DMS53 treated with DMSO at 0.1 percent for 48 hours (cell line): ENCODE data around the gene SLC6A5.

Experiments
- DNase-seq: peaks from one replicate; lab custom pipeline; 2025; ENCODE audit not compliant: unreplicated experiment; lab: John Stamatoyannopoulos, UW

The SLC6A5 gene

DNA sequence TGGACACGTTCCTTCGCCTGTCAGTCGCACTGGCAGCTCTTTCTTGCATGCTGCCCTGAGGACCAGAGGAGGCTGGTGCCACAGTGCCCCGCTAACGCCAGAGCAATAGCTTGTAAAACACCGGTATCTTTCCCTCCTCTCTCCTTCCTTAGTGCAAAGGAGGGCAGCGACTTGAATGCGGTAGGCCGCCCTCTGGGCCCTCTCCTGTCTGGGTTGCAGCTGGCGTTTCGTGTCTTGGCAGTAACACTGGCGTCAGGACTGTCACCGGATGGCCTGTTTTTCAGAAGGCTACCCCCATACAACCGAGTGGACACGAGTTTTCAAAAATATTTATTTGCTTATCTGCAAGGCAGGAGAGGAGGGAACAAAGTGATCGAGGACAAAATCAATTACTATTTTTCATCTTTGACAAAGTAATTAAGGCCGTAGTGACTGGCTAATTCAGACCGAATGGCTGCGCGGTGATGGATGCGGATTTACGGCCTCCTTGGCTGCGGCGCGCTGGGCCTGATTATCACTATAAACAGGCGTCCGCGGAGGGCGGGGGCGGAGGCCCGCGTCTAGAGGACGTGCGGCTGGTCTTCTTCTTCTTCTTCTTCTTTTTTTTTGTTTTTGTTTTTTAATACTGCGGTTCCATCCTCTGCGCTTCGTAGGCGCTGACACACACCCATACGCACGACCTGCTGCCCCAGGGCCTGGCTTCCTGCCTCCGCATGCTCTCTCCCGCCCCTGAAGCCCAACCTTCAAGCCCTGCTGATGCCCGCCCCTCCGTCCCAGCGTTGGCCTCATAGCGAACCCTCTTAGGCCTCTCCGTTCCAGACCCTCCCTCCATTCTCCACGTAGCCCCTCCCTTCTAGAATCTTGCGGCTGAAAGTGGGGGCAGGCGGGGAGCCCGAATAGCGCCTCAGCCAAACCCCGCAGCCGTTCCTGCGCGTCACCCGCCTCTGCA lies 2.9 kb upstream of the SLC6A5 start:
- no peak for DNase-seq

DNA sequence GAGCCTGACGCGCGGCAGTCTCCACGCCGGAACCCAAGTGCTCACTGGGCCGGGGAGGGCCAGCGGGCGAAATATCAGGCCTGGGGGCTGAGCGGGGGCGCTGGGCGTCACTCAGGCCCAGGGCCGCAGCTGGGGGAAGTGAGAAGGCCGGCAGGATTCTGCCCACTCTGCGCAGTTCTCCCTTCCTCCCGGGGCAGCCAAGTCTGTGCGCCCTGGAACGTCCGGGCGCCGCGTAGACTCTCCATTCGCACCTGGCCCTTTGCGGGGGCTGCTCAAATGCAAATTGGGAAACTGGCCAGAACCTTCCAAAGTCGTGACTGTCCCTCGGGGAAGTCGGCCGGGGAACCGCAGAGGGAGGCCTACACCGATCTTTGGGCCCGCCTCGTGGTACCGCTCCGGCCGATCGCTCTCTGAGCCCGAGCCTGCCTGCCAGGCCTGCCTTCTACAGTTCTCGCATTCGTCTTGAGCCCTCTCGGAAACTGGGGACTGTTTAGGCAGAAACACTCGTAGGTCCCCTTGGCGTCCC lies 2.2 kb upstream of the SLC6A5 start:
- no peak for DNase-seq

DNA sequence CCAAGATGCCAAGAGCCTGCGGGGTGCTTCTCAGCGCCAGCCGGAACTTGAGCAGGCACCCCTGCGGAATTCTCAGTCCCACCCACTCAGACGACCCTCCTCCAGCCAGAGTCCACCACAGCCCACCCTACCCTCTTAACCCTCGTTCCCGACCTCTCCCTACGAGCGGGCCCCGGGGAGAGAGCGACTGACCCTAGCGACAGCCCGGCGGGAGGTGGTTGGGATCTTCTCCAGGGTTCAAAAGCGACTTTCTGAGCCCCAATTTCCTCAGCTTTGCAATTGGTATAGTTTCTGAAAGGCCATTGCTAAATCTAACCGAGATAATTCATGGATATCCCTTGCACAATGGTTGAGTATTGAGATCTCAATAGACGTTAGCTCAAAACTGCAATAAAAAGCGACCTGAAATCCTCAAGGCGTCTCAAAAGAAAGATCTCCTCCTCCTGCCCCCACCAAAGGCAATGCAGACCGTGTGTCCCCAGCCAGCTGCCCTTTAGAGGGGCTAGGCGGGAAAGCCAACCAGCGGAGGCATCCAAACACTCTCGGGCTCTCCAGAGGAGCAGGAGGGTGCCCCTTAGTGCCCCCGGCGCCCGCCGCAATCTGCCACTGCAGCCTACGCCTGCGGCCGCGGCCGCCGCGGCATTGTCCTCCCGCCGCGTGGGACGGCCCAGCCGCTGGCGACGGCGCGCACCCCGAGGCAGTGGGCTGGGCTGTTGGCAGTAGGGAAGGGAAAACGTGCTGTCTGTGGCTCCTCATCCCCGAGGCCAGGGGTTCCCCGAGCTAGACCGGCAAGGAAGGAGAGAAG lies 1.5 kb upstream of the SLC6A5 start:
- no peak for DNase-seq

GRCh38 chr11:20598492-20598891 lies 916 bp upstream of the SLC6A5 start:
- no peak for DNase-seq

DNA sequence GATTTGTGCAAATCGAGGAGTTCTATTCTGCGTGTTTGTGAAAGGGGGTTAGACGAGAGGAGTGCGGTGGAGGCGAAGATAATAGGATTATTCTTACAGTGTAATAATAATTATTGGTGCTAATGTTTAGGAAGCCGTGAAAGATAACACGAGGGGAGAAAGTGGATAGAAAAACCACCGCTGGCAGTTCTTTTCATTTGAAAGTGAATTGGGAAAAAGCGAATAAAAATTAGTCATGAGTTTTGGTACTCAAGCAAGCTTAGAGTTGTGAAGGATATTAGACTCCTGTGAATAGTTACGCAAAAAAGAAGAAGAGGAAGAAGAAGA lies 575 bp downstream of the SLC6A5 start:
- no peak for DNase-seq

GRCh38 chr11:20600551-20600950 lies 1.1 kb downstream of the SLC6A5 start:
- DNase-seq: no peak

DNA sequence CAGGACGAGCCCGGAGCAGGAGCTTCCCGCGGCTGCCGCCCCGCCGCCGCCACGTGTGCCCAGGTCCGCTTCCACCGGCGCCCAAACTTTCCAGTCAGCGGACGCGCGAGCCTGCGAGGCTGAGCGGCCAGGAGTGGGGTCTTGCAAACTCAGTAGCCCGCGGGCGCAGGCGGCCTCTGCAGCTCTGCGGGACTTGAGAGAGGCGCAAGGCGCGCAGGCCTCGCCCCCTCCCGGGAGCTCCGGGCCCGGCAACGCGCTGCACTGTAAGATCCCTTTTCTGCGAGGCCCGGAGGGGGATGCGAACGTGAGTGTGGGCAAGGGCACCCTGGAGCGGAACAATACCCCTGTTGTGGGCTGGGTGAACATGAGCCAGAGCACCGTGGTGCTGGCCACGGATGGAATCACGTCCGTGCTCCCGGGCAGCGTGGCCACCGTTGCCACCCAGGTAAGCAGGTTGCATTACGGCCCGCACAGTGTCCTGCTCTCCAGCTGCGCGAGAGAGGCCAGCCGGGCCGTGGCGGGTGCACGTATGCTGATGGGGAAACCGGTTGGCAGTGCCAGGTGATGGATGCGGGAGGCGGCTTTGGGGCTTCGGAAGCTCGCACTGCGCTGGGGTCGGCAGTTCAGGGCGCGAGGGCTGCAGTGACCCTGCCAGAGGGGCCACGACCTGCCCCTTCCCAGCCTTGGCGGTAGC lies 2.0 kb downstream of the SLC6A5 start:
- no peak for DNase-seq

GRCh38 chr11:20604295-20604803 lies 4.9 kb downstream of the SLC6A5 start:
- no peak for DNase-seq

GRCh38 chr11:20604864-20605601 lies 5.6 kb downstream of the SLC6A5 start:
- no peak for DNase-seq

GRCh38 chr11:20605602-20606091 lies 6.2 kb downstream of the SLC6A5 start:
- DNase-seq: no peak

GRCh38 chr11:20608934-20609333 lies 9.5 kb downstream of the SLC6A5 start:
- DNase-seq: no peak

DNA sequence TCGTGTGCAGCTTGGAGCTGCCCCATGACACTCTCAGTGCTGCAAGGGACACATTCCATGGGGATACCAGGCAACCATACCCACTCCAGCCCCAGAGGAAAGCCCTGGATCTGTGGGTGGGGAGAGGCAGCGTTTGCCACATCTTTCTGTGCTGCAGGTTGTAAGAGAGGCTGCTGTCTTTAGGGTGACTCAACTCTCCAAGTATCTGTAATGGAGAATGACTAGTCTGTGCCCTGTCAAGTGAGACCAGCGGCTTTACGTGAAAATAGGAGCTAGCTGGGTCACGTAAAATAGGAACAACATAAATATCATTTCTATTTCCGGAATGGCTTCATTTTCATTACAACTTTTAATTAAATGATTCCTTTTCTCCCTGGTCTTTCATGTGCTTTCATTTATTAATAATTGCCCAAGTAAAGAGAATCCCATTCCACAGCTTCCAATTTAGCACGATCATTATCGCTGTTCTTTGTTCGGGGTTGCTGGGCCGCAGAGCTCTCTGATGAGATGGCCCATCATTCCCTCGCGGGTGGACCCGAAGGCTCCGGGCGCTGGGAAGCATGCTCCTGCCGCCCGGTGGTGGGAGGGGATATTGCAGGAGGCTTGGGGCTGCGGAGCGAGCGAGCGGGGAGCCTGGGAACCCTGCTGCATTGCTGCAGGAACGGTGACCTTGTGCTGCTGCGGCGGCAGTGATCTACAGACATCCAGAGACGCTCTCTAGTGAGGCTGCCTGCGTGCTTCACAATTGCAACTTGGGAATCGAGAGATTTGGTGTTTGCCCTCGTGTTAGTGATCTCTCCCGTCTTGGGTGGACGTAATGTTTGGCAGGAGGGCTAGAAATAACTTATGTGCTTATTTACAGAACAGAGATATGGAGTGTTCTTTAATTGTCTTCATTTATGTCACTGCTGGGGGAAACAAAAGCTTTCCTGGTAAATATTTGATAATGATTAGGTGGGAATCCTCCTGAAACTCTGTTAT lies 10.6 kb downstream of the SLC6A5 start:
- DNase-seq: peak; percentile 76

- DNase-seq: no peak
These were observed 11.4 kb downstream of the SLC6A5 start for GRCh38 chr11:20610825-20611224.

- DNase-seq: no peak
These were observed 12.0 kb downstream of the SLC6A5 start for GRCh38 chr11:20611445-20611844.

DNA sequence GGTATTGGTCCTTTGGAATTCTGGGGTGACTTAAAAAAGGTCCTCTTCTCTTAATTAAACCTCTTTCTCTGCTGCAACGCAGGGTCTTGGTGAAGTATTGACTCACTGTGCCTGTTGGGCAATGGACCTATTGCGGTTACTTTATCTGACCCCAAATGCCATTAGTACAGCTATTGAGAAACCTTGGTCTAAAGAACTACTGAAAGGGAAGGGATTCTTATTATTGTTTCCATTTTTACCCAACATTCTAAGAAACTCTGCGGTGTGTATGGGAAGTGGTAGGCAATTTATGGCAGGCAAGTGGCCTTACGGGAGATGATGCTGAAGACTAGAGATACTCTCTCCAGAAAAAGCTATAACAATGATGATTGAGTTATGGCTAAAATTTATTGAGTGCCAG lies 12.5 kb downstream of the SLC6A5 start:
- no peak for DNase-seq

DNA sequence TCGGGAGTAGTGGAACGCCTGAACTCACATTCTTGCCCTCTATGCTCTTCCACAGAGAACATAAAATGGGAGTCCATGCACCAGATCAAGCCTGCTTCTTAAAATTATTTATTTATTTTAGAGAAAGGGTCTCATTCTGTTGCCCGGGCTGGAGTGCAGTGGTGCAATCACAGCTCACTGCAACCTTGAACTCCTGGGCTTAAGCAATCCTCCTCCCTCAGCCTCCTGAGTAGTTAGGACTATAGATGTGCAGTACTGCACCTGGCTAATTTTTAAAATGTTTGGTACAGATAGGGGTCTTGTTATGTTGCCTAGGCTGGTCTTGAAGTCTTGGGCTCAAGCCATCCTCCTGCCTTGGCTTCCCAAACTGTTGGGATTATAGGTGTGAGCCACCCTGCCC lies 13.0 kb downstream of the SLC6A5 start:
- DNase-seq: no peak

DNA sequence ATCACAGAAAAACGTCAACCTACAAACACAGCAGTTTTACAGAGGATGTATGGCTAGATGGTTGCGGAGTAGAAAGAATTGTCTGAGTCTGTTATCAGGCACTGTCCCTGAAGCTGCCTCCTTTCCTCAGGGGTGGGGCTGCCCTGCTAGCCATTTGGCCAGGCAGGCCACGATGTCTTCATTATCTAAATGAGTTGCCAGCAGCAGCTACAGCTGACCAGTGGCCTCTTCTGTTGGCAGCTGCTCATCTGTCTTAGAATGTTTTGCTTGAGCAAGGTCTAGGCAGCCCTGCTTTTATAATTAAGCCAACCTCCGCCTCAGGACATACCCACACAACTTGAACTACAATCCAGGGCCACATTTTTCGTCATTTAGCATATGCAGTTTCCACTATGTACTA lies 17.5 kb downstream of the SLC6A5 start:
- no peak for DNase-seq

DNA sequence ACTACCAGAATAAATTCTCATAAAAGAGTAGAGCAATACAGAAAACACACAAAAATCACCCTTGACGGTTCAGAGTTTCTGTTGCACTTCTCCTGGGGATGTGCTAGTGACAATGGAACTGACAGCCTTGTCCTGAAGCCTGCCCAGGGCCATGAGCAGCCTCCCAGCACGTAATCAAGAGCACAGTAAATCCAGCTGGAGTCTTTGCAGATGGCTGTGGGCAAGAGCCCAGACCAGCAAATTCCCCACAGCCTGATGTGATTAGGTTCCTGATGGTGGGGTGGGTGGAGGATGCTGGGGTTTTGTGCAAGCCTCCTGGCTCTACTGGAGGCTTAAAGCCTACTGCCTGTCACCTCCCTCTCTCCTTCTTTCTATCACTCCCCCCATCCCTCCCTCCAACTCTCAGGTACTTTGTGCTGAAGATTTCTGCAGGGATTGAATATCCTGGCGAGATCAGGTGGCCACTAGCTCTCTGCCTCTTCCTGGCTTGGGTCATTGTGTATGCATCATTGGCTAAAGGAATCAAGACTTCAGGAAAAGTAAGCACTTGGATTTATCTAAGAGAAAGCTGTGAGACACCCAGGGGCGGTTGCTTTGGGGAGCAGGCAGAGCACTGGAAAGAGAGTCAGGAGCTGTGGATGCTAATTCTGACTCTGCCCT lies 18.1 kb downstream of the SLC6A5 start:
- no peak for DNase-seq

GRCh38 chr11:20618083-20618482 lies 18.7 kb downstream of the SLC6A5 start:
- no peak for DNase-seq
